Glutamatergic neuron (in vitro differentiated cells): ENCODE measurements around the gene TMED10. TPM values are rescaled to one million over a fixed set of nuclear protein-coding genes. Genes with fewer than 3 reads are reported as not detected.
A peak's percentile ranks its signal among the peaks of the same experiment; 100 is the strongest.

Experiments
- DNase-seq: peaks from one replicate; pipeline ENCODE4 v3.0.0; 2022
- H3K27ac Mint-ChIP-seq: one replicate; pipeline ENCODE4 v1.8.0; 2020; ENCODE audit warnings: mild to moderate bottlenecking, mixed read lengths, inconsistent platforms; ENCODE audit not compliant: unreplicated experiment
- H3K27me3 Mint-ChIP-seq: one replicate; pipeline ENCODE4 v1.8.0; 2020; ENCODE audit warnings: mild to moderate bottlenecking, moderate library complexity, mixed read lengths, inconsistent platforms; ENCODE audit not compliant: unreplicated experiment
- H3K36me3 Mint-ChIP-seq: one replicate; pipeline ENCODE4 v1.8.0; 2020; ENCODE audit warnings: mild to moderate bottlenecking, mixed read lengths, inconsistent platforms; ENCODE audit not compliant: unreplicated experiment
- H3K4me1 Mint-ChIP-seq: one replicate; pipeline ENCODE4 v1.8.0; 2020; ENCODE audit warnings: mild to moderate bottlenecking, low read depth, mixed read lengths, inconsistent platforms; ENCODE audit not compliant: unreplicated experiment
- H3K4me3 Mint-ChIP-seq: one replicate; pipeline ENCODE4 v1.8.0; 2020; ENCODE audit warnings: mild to moderate bottlenecking, mixed read lengths, inconsistent platforms; ENCODE audit not compliant: unreplicated experiment
- H3K9me3 Mint-ChIP-seq: one replicate; pipeline ENCODE4 v1.8.0; 2020; ENCODE audit warnings: mild to moderate bottlenecking, moderate library complexity, mixed read lengths, inconsistent platforms; ENCODE audit not compliant: unreplicated experiment
- CTCF ChIP-seq: fragments of 200-600 bp; sonication (generic); IDR thresholded peaks from one replicate; pipeline ENCODE4 v1.5.0; 2021; ENCODE audit not compliant: partially characterized antibody, unreplicated experiment
- total RNA-seq: library from RNA; stranded (reverse); fragmentation: NEBNext Ultra II Directional; extraction: Animal tissue kit (Norgen Biotek cat#: 25700); gene quantifications from one replicate; pipeline ENCODE4 v1.2.1, GENCODE V29; 2021; ENCODE audit not compliant: unreplicated experiment

Gene TMED10
- total RNA-seq, 1 donor from 2014 or later, result 124 TPM

DNA sequence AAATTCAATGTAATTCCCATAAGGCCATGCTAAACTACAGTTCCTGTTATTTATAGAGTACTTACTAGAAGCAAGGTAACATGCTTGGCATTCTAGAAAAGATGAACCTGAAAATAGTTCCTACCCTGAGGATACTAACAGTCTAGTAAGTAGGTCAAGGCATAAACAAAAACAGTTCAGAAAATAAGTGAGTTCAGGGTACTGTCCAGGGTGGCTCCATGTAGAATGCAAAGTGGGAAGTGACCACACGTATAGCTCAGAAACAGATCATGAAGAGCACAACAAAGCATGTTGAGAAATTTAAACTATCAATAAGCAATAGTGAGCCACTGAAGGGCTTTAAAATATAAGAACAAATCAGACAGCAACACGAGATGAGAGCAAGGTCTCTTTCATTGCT, 2.3 kb downstream of the TMED10 start:
- Mint-ChIP-seq H3K27me3 (no peaks in the 10 kb centered on the region), H3K36me3 (no peaks in the 10 kb centered on the region), H3K4me3 (peak overlapping the region; percentile 57), H3K4me1 (peaks cover 5% of the 10 kb centered on the region), H3K27ac (no peak overlapping the region), H3K9me3 (no peaks in the 10 kb centered on the region)
- TF ChIP-seq CTCF, result no peak
- no peak for DNase-seq

- Mint-ChIP-seq H3K4me3 (no peak overlapping the region), H3K27ac (no peak overlapping the region), H3K36me3 (no peaks in the 10 kb centered on the region), H3K4me1 (peaks cover 22% of the 10 kb centered on the region), H3K27me3 (peaks cover 4% of the 10 kb centered on the region), H3K9me3 (peaks cover 4% of the 10 kb centered on the region)
- no peak for DNase-seq
- no peak for TF ChIP-seq CTCF
Observed at GRCh38 chr14:75170772-75171171, 5.6 kb downstream of the TMED10 start.

DNA sequence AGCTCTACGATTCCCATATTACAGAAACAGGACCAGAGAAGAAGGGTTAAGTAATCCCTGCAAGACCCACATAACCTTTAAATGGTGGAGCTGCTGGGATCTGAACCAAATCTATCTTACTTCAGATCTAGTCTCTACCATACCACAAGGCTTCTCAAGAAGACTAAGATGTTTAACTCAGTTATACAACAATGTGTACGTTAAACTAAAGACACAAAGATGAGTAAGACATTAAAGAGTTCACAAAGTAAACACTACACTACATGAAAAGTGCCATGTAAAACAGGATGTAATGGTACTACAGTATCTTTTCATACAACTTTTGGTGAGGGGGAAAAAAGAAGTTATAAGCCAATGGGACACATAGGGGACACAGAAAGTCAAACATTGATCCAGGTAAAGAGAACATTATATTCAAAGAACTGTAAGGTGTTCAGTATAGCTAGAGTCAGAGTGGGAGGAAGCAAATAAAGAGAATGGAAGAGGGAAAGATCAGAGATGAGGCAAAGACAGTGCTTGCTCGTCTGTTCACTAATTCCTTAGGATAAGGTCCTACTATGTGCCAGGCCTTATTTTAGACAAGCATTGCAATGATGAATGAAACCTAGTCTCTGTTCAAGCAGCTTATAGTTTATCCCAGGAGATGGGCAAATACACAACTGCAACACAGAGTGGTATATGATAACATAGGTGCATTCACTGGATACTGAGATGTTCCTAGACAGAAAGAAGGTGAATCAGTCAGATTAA, 7.7 kb downstream of the TMED10 start:
- H3K27ac Mint-ChIP-seq, result no peak overlapping the region
- peaks cover 4% of the 10 kb centered on the region for H3K27me3 Mint-ChIP-seq
- H3K4me1 Mint-ChIP-seq, result peaks cover 24% of the 10 kb centered on the region
- no peak overlapping the region for H3K4me3 Mint-ChIP-seq
- no peak for TF ChIP-seq CTCF
- no peaks in the 10 kb centered on the region for H3K36me3 Mint-ChIP-seq
- H3K9me3 Mint-ChIP-seq, result peaks cover 6% of the 10 kb centered on the region
- DNase-seq, result no peak

DNA sequence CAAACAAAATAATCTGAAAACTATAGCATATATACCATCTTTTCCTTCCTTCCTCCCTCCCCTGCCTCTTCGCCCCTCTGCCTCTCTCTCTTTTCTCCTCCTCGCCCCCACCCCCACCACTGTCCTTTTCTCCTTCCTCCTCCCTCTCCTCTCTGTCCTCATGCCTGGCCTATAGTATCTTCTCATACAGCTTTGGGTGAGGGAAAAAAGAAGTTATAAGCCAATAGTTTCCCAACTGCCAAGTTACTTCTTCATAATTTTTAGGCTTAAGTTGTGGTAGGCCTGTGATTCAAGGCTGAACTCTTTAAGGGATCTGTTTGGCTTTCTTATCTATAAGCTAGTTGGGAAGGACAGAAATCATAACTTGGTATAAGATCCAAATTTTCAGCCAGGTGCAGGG, 9.1 kb downstream of the TMED10 start:
- H3K4me3 Mint-ChIP-seq, result peak overlapping the region; percentile 40
- H3K27ac Mint-ChIP-seq, result peak overlapping the region; percentile 74
- H3K9me3 Mint-ChIP-seq, result peaks cover 6% of the 10 kb centered on the region
- H3K27me3 Mint-ChIP-seq, result peaks cover 4% of the 10 kb centered on the region
- H3K4me1 Mint-ChIP-seq, result peaks cover 24% of the 10 kb centered on the region
- TF ChIP-seq CTCF, result no peak
- no peaks in the 10 kb centered on the region for H3K36me3 Mint-ChIP-seq
- no peak for DNase-seq

GRCh38 chr14:75165586-75166391, 10.6 kb downstream of the TMED10 start:
- DNase-seq, result peak; percentile 63
- peaks cover 6% of the 10 kb centered on the region for H3K9me3 Mint-ChIP-seq
- TF ChIP-seq CTCF, result no peak

More at GRCh38 chr14:75165586-75166391, 10.6 kb downstream of the TMED10 start:
- Mint-ChIP-seq H3K27me3 (peaks cover 4% of the 10 kb centered on the region), H3K4me3 (peak overlapping the region; percentile 49), H3K27ac (peak overlapping the region; percentile 89), H3K4me1 (peaks cover 24% of the 10 kb centered on the region), H3K36me3 (no peaks in the 10 kb centered on the region)
